Astrocyte (in vitro differentiated cells and primary cell): ENCODE measurements around the gene CEP68. TPM values are rescaled to one million over a fixed set of nuclear protein-coding genes. Genes with fewer than 3 reads are reported as not detected.

ENCODE experiments used
- DNase-seq: peaks from one replicate; pipeline ENCODE4 v3.0.0-alpha.2; 2010; ENCODE audit warnings: low read depth
- FAIRE-seq: peaks from 2 replicates; lab custom pipeline; 2011; peaks lifted over from hg19 to GRCh38; lab: Jason Lieb, UNC
- H2AFZ ChIP-seq: 2 replicates; pipeline ENCODE4 v1.6.0; 2012; ENCODE audit warnings: low read depth, low read length, inconsistent platforms
- H3K27ac ChIP-seq: 2 replicates; pipeline ENCODE4 v1.5.1; 2011; ENCODE audit warnings: low read depth, low read length, inconsistent platforms
- H3K27me3 ChIP-seq: 2 replicates; pipeline ENCODE4 v1.6.0; 2011; ENCODE audit warnings: low read length, inconsistent platforms; ENCODE audit not compliant: insufficient read depth
- H3K36me3 ChIP-seq: 2 replicates; pipeline ENCODE4 v1.5.1; 2011; ENCODE audit warnings: low read length, inconsistent platforms; ENCODE audit not compliant: insufficient read depth
- H3K4me1 ChIP-seq: 2 replicates; pipeline ENCODE4 v1.5.1; 2011; ENCODE audit warnings: low read length, inconsistent platforms; ENCODE audit not compliant: insufficient read depth
- H3K4me2 ChIP-seq: 2 replicates; pipeline ENCODE4 v1.6.0; 2012; ENCODE audit warnings: low read length, inconsistent platforms
- H3K4me3 ChIP-seq: 2 replicates; pipeline ENCODE4 v1.5.1; 2011; ENCODE audit warnings: low read depth, mild to moderate bottlenecking, low read length, inconsistent platforms; ENCODE audit not compliant: insufficient read depth
- H3K79me2 ChIP-seq: 2 replicates; pipeline ENCODE4 v1.6.0; 2012; ENCODE audit warnings: mild to moderate bottlenecking, low read length, inconsistent platforms; ENCODE audit not compliant: insufficient read depth
- H3K9ac ChIP-seq: 2 replicates; pipeline ENCODE4 v1.6.0; 2012; ENCODE audit warnings: mild to moderate bottlenecking, low read length, inconsistent platforms
- H3K9me3 ChIP-seq: 2 replicates; pipeline ENCODE4 v1.5.1; 2012; ENCODE audit warnings: low read depth, mild to moderate bottlenecking, low read length, inconsistent platforms; ENCODE audit not compliant: insufficient read depth
- H4K20me1 ChIP-seq: 2 replicates; pipeline ENCODE4 v1.6.0; 2012; ENCODE audit warnings: low read length, inconsistent platforms; ENCODE audit not compliant: insufficient read depth
- H3K27ac Mint-ChIP-seq: one replicate; pipeline ENCODE4 v1.8.0; 2021; ENCODE audit warnings: mild to moderate bottlenecking, mixed read lengths; ENCODE audit not compliant: unreplicated experiment
- H3K27me3 Mint-ChIP-seq: one replicate; pipeline ENCODE4 v1.8.0; 2021; ENCODE audit warnings: low read depth, mixed read lengths; ENCODE audit not compliant: unreplicated experiment
- H3K36me3 Mint-ChIP-seq: one replicate; pipeline ENCODE4 v1.8.0; 2021; ENCODE audit warnings: low read depth, mixed read lengths; ENCODE audit not compliant: unreplicated experiment
- H3K4me1 Mint-ChIP-seq: one replicate; pipeline ENCODE4 v1.8.0; 2021; ENCODE audit warnings: low read depth, mixed read lengths; ENCODE audit not compliant: unreplicated experiment
- H3K4me3 Mint-ChIP-seq: one replicate; pipeline ENCODE4 v1.8.0; 2021; ENCODE audit warnings: mild to moderate bottlenecking, moderate library complexity, mixed read lengths; ENCODE audit not compliant: unreplicated experiment
- H3K9me3 Mint-ChIP-seq: one replicate; pipeline ENCODE4 v1.8.0; 2021; ENCODE audit warnings: mild to moderate bottlenecking, mixed read lengths; ENCODE audit not compliant: unreplicated experiment
- CTCF ChIP-seq: IDR thresholded peaks from 2 replicates; pipeline ENCODE4 v1.5.1; 2011; ENCODE audit warnings: low read depth, mild to moderate bottlenecking, inconsistent platforms, low read length, moderate library complexity; ENCODE audit not compliant: insufficient read depth
- EZH2 ChIP-seq: IDR thresholded peaks from 2 replicates; pipeline ENCODE4 v1.6.1; 2012; ENCODE audit warnings: mild to moderate bottlenecking, low read length, inconsistent platforms; ENCODE audit not compliant: insufficient read depth
- total RNA-seq: library from RNA; stranded (reverse); gene quantifications from 2 replicates; pipeline ENCODE4 v1.2.1, GENCODE V29; 2021

The CEP68 gene
- total RNA-seq, 1 donor from 2014 or later: 6.9 TPM

GRCh38 chr2:65112633-65113032 is 56.4 kb downstream of the CEP68 start:
- Histone ChIP-seq H3K4me3 (no peak overlapping the region), H3K27me3 (no peaks in the 10 kb centered on the region), H3K9ac (no peak overlapping the region), H3K9me3 (no peaks in the 10 kb centered on the region), H3K27ac (no peak overlapping the region), H3K36me3 (peaks cover under 1% of the 10 kb centered on the region), H3K79me2 (peaks cover 99% of the 10 kb centered on the region), H4K20me1 (peaks cover 99% of the 10 kb centered on the region), H2AFZ (no peak overlapping the region), H3K4me2 (no peak overlapping the region), H3K4me1 (no peaks in the 10 kb centered on the region)
- no peak for TF ChIP-seq EZH2
- FAIRE-seq (no peak), DNase-seq (no peak)
- Mint-ChIP-seq H3K27ac (no peak overlapping the region), H3K36me3 (peaks cover 5% of the 10 kb centered on the region), H3K4me1 (peaks cover 12% of the 10 kb centered on the region), H3K9me3 (no peaks in the 10 kb centered on the region), H3K4me3 (no peak overlapping the region), H3K27me3 (no peaks in the 10 kb centered on the region)

- Histone ChIP-seq H2AFZ (no peak overlapping the region), H3K9me3 (no peaks in the 10 kb centered on the region), H3K4me2 (no peak overlapping the region), H3K9ac (no peak overlapping the region), H3K4me1 (no peaks in the 10 kb centered on the region), H3K27me3 (no peaks in the 10 kb centered on the region), H3K4me3 (no peak overlapping the region), H3K27ac (no peak overlapping the region), H3K79me2 (peaks cover 99% of the 10 kb centered on the region), H4K20me1 (peaks cover 99% of the 10 kb centered on the region), H3K36me3 (no peaks in the 10 kb centered on the region)
- Mint-ChIP-seq H3K36me3 (peaks cover 5% of the 10 kb centered on the region), H3K9me3 (no peaks in the 10 kb centered on the region), H3K27ac (no peak overlapping the region), H3K27me3 (no peaks in the 10 kb centered on the region), H3K4me1 (peaks cover 16% of the 10 kb centered on the region), H3K4me3 (no peak overlapping the region)
- no peak for TF ChIP-seq CTCF
- TF ChIP-seq EZH2: no peak
- DNase-seq (no peak), FAIRE-seq (no peak)
Measured at GRCh38 chr2:65113229-65113628, 57.0 kb downstream of the CEP68 start.

GRCh38 chr2:65113816-65114215 is 57.6 kb downstream of the CEP68 start:
- Mint-ChIP-seq H3K36me3 (peaks cover 4% of the 10 kb centered on the region), H3K4me1 (peaks cover 16% of the 10 kb centered on the region), H3K27me3 (no peaks in the 10 kb centered on the region), H3K27ac (no peak overlapping the region), H3K4me3 (no peak overlapping the region), H3K9me3 (no peaks in the 10 kb centered on the region)
- Histone ChIP-seq H3K27me3 (no peaks in the 10 kb centered on the region), H3K36me3 (no peaks in the 10 kb centered on the region), H3K9me3 (no peaks in the 10 kb centered on the region), H3K27ac (no peak overlapping the region), H3K4me1 (no peaks in the 10 kb centered on the region), H3K79me2 (peaks cover 99% of the 10 kb centered on the region), H3K4me3 (no peak overlapping the region), H4K20me1 (peaks cover 99% of the 10 kb centered on the region), H2AFZ (no peak overlapping the region), H3K4me2 (no peak overlapping the region), H3K9ac (no peak overlapping the region)
- no peak for TF ChIP-seq EZH2
- TF ChIP-seq CTCF: no peak
- FAIRE-seq (no peak), DNase-seq (no peak)
